ENCODE measurements around the gene EXT2.

The EXT2 gene

GRCh38 chr11:44174842-44175241, 79.4 kb downstream of the EXT2 start:
- no peak for DNase-seq

- DNase-seq: no peak
These were observed 81.2 kb downstream of the EXT2 start for GRCh38 chr11:44176546-44177213.

- DNase-seq: no peak
These were observed 82.4 kb downstream of the EXT2 start for GRCh38 chr11:44177905-44178304.

GRCh38 chr11:44178381-44178780, 82.9 kb downstream of the EXT2 start:
- DNase-seq: no peak

DNA sequence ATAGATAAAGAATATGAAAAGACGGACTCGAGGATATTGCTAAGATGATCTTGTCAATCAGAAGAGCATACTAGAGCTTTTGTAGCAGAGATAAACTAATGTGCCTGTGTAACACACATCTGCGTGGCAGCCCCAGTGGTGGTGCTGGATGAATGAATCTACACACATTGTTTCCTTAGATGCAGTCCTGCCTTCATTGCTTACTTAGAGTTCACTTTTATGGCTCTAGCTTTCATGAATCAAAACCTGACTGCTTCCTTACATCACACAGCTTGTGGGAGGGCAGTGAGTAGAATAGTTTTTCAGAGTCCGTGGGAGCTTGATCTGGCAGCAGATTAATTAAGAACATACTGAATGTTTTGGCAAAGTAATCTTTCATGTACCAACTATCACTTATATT, 83.7 kb downstream of the EXT2 start:
- DNase-seq: no peak

DNA sequence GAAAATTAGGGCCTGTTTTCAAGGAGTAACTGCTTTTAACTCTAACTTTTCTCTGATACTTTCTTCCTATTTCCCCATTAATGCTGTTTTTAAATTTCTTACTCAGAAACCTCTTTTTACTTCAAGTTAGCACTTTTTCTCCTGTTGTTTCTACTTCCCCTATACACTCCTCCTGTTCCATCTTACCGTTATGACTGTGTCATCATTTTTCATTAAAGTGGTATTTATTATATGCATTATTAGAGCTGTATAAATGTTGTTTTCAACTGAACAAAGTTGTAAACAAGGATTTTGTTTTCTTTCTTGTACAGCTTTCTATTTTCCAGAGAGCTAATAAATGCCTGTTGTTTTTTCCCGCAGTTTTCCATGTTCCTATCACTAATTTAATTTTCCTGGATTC, 84.6 kb downstream of the EXT2 start:
- no peak for DNase-seq

- no peak for DNase-seq
These were observed 90.0 kb downstream of the EXT2 start for GRCh38 chr11:44185522-44185921.

DNA sequence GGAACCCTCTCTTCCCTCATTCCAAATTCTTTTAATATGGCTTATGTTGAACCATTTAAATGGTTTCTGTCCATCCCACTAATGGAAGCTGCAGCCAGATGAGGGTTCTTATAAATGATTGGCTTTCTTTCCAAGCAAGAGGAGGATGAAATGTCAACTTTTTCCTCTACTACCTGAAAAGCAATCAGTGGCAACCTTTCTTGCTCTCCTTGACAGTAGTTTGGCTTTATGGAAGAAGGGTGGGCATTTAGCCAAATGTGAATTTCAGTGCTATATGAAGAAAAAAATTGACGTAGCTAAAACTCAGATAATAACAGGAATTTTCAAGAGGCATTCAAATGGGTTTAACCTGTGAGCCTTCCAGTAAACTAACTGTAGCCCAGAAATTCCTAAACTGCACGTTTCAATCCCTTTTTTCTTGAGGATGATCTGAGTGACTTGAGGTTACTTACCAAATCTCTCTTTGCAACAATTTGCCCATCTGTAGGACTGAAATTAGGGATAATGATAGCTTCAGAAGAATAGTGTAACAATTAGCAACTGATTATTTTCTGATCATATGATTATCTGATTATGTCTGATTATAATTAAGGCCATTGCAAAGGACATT, 90.9 kb downstream of the EXT2 start:
- no peak for DNase-seq

DNA sequence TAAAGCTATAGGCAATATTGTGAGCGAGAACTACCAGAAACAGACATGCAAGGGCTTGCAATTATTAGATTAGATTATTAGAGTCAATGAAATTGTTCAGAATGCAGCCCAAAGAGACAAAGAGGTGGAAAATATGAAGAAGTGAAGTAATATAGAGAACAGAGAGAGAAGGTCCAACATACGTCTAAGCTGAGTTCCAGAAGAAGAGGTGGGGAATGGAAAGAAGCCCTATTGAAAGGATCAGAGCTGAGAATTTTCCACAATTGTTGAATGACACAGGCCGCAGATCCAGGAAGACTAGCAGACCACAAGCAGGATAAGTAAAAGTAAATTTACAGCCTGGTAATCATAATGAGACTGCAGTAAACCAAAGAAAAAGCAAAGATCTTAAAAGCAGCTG, 93.2 kb downstream of the EXT2 start:
- DNase-seq: no peak

DNA sequence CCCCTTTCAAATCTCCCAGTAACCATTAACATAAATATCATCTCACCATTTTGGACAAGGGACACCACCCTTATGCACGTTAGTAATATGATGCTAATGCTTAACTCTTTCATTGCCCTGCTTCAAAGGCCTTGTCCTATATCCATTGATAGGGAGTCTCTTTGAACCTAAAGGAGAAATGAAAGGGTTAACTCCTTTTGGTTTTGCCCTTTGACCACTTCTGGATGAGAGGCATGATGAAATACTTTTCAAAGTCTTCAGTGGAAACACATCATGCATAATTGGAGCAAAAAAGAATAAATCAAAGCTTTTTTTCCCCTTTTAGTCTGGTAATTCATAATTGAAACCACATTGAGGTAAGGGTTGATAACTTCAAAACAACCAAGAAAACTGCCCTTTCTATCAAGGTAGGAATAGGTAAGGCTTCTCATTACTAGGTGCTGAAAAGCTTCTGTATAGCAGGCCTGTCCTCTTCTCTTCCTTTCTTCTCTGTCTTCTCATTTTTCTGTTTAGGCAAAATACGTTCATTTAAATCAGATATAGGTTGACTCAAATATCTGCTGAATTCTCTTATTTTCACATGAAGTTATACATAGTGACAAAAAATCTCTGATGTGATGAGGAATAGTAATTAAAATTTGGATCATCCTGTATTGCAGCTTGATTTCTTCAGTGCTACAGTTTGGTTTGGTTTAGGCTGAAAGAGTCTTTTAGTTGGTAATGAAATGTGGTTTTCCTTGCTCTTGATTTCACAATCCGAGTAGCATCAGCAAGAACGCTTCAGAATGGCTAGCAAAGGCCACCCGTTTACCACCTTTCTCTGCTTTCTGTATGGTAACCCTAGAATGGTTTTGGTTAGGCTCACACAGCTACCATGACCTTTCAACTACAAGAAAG, 94.8 kb downstream of the EXT2 start:
- DNase-seq: no peak

- no peak for DNase-seq
These were observed 95.4 kb downstream of the EXT2 start for GRCh38 chr11:44190883-44191230.

DNA sequence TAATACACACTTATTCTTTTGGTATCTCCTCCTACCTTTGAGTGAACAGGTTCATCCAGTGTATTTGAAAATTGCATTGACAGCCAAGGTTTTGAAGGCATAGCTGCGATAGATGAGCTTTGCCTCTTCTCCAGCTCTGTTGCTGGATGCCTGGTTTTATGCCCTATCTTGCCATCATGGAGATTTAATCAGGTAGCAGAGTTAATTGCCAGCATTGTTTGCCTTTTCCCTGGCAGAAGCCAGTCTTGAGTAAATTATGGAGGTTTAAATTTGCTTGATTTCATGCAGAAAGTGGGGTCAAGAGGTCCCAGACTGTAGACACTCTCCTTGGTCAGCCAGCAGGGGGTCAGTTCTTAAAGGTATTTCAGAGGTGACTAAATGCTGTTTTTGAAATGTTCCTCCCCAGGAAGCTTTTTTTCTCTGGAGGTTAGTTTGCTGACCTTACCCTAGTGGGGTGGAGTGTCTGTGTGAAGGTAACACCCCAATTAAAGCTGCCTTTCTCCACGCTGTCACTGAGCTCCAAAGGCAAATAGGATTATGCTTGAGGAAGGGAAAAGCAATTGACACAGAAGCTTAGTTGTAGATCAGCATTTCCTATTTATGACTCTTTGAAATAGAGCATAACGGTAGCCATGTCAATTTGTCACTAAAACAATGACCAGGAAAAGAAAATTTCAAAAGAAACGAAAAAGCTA, 96.0 kb downstream of the EXT2 start:
- no peak for DNase-seq

GRCh38 chr11:44192017-44192385, 96.5 kb downstream of the EXT2 start:
- no peak for DNase-seq

GRCh38 chr11:44192462-44193100, 97.1 kb downstream of the EXT2 start:
- DNase-seq: no peak

DNA sequence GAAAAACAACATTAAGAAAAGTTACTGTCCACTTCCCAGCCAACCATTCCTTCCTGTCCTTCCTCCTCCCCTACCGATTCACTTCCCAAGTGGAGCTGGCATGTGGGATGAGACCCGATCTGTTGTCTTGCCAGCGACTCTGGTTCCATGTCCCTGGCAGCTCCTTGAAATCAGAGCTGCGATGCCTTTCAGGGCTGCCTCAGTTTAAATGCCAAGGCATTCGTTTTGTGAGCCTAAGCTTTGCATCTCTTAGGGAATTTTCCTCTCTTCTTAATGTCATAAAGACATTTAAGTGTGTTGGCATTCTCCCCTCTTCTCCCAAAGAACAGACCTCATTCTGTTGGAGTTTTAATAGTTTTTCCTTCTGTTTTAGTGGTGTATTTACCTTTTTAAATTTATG, 98.4 kb downstream of the EXT2 start:
- no peak for DNase-seq

DNA sequence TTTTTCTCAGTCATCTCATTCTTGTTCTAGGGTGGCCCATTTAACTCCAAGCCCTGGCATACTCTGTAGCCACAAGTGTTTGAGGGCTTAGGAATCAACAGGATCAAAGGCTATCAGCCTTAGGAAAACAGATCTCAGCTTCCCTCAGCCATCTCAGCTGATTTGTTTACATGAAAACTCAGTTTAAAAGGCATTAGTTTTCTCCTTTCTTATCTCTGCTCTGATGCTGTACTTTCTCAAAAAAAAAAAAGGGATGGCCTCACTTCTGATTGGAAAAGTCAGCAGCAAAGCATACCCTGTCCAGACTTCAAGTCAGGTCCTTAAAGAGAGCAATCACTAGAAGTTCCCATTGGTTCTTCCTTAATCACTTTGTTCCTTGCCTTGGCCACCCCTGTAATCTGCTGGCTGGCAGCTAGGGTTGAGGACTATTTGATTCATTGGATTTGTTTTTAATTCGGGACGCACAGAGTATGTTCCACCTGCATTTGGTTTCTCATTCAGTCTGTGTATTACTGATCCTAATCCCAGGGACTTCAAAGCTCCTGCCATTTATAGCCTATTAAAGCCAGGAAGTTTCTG, 102.8 kb downstream of the EXT2 start:
- no peak for DNase-seq

DNA sequence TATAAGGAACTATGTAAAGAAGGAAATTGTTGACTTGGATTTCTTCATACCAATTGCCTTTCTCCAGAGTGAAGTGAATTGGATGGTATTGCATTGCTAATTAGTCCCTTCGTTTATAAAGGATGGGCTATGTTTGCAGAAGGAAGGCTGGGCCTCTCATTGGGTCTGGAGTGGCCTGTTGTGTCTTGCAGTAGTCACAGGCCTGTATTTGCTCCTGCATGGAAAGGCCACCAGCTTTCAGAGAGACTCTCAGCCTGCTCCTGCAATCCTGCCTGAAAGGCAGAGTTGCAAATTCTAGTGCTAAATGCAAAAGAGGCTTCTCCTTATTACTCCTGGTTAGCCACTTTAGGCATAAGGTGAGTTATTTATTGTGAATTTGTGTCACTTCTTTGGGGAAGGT, 103.8 kb downstream of the EXT2 start:
- no peak for DNase-seq

DNA sequence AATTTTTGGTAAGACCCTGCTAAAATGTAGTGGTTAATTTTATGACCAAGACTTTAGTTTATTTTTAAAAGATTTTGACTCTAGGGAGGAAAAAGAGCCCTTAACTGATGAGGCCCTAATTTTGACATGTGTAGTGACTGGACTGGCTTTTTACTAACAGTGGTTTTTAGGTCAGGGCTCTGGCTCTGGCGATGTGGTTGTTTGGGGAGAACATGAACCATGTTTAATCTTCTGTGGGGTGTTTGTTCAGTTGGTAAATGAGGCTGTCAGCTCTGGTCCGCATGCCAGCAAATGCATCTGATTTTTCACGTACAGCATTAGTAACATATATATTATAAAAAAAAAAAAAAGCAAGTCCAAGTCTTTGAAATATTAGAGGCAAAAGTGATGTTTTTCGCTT, 104.3 kb downstream of the EXT2 start:
- no peak for DNase-seq

DNA sequence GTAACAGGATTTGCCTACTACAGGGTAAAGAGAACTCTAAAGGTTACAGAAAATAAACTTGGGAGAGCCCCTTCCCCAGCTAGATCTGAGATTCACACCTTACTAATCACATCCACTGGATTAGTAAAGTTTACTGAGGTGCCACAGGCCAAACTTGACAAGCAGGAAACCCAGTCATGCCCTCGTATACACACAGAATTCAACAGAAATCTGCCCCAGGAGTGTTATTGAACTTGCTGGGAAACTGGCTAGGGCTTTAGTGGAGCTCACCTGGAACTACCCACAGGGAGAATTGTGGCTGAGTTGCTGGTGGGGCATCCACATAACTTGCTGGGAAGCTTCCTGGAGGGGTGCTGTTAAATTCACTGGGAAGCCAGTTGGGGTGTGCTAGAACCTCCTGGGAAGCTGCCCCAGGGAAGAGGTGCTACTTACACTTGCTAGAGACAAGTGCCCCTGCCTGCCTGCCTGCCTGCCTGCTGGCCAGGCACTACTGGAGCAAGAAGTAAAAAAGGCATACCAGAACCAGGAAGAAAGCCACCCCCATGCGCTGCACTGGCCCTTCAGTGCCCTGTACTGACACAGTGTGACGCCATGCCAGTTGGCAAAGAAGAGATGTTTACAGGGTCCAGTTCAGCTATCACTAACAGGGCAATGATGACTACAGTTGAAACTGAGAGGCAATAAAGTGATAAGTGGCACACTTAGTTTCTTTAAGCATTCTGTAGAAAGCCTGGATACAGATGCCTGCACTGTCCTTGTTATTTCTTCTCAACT, 108.0 kb downstream of the EXT2 start:
- no peak for DNase-seq

GRCh38 chr11:44205352-44205751, 109.9 kb downstream of the EXT2 start:
- no peak for DNase-seq

DNA sequence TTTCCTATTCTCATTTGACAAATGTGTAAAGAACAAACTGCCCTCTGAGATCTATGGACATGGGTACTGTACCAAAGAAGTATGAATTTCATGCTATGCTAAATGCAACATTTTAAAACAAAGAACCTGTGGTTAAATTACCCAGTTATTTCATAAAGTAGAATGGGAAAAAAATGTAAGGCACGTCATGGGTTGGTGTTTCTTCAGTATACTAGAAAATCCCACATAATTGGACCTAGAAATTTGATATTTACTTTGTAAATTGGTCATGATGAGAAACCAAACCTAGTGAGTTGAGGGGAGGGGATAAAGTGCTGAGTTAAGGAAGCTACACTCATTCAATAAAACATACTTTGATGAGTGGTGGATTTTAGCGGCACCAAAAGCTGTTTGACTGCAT, 110.4 kb downstream of the EXT2 start:
- DNase-seq: no peak

DNA sequence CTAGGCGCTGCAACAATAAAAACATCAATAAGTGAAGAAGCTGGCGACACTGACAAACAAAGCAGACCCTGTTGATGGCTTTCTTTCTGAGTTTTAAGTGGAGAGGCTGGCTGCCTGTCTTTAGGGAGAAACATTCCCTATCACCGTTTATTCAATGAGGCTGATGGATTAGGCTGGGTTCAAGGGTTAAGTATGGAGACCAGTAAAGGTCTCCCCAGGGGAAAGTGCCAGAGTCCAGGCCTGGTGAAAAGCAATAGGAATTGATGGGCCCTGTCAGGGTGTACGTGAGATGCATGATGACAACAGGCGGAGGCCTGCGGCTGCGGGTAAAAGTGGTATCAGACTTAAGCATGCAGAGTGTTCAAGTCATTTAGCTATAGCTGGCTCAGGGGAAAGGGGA, 111.8 kb downstream of the EXT2 start:
- DNase-seq: no peak
